ENCODE measurements around the gene LZTFL1.
A peak's percentile ranks its signal among the peaks of the same experiment; 100 is the strongest.

LZTFL1 gene, protein sequence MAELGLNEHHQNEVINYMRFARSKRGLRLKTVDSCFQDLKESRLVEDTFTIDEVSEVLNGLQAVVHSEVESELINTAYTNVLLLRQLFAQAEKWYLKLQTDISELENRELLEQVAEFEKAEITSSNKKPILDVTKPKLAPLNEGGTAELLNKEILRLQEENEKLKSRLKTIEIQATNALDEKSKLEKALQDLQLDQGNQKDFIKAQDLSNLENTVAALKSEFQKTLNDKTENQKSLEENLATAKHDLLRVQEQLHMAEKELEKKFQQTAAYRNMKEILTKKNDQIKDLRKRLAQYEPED

GRCh38 chr3:45841757-45842491, at the start of gene LZTFL1:
TSS of gene LZTFL1 (minus strand) at chr3:45842119. CDS start at chr3:45841991, 128 bp downstream.
- DNase-seq (ENCODE audit: low spot score) = peak; percentile 92

GRCh38 chr3:45890405-45890804, 48.5 kb upstream of the LZTFL1 start:
- DNase-seq (ENCODE audit: low spot score) = no peak

- no peak for DNase-seq (ENCODE audit: low spot score)
Measured at GRCh38 chr3:45889337-45889736, 47.4 kb upstream of the LZTFL1 start.

GRCh38 chr3:45887759-45888511, 46.0 kb upstream of the LZTFL1 start:
- DNase-seq (ENCODE audit: low spot score) = no peak

- no peak for DNase-seq (ENCODE audit: low spot score)
Measured at GRCh38 chr3:45887285-45887684, 45.4 kb upstream of the LZTFL1 start.

- no peak for DNase-seq (ENCODE audit: low spot score)
Measured at GRCh38 chr3:45885979-45886705, 44.2 kb upstream of the LZTFL1 start, which contains the start of gene CCR9. TSS of gene CCR9 (plus strand) at chr3:45886543. CDS start at chr3:45894934, 8,391 bp downstream.

DNA sequence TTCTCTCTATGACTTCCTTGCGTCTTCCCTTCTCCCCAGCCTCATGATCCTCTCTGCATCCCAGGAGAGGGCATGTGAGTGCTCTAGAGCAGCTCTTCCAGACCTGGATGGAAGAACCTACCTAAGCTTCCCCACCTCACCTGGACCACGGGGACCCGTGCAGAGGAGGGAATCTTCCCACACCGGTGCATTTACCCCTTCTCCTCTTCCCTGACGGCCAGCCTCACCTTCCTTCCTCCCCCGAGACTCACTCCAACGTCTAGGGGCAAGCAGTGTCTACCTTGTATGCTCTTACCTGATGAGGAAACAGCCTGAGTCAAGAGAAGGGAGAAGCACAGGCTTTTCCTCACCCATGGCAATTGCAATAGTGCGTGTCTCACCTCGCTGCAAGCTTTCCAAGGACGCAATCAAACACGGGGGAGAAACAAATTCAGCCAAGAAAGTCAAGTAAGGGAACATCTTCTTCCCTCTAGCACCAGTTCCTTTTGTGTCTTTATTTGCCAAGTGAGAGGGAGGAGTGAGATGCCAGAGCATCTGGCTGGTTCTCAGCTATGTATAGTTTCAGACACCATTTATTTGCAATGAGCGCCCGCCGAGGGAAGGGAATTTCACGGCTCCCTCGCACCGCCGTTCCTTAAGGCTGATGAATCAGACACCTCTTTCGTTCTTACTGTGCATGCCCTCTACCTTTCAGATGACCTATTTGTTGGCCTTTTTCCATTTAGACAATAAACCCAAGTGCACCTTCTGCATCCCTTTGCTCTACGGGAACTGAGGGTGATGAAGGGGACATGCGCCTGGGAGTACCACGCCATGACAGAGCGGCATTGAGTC, 42.7 kb upstream of the LZTFL1 start:
- no peak for DNase-seq (ENCODE audit: low spot score)

DNA sequence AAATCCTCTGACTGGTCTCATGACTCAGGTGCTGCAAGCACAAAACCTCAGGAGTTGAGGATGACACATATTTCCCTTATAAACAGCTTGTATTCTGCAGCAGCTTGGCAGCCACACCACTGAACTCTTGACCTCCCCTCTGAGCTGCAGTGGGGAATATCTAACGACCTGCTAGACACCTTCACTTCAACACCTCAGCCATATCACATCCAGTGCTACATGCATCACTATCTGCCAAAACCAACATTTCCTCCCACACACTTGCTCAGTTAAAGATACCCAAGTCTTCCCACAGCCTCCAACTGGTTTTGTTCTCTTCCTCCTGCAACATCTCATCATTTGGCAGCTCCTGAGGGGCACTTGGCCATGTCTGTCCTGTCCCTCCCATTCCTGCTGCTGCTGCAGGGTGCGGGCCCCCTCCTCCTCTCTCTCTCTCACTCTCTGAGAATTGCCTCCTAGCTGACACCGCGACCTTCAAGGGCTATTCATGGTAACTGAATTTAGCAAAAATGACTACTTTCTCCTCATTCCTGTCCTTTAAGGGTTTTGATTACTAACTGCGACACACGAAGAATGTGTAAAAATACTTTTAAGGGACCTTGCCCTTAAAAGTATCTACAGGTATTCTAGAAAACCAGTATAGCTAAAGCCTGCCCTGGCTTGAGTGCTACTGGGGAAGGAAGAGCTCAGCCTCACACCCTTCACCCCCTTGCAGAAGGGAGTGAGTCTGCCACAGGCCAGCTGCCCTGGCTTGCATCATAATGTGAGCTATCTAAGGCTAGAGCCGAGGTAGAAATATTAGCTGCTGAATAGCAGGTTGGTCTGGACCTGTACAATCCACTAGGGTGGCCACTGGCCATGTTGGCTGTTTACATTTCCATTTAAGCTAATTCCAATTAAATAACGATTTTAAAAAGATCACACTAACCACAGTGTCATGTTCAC, 39.4 kb upstream of the LZTFL1 start:
- DNase-seq (ENCODE audit: low spot score) = no peak

GRCh38 chr3:45880725-45881077, 38.8 kb upstream of the LZTFL1 start:
- DNase-seq (ENCODE audit: low spot score) = no peak

DNA sequence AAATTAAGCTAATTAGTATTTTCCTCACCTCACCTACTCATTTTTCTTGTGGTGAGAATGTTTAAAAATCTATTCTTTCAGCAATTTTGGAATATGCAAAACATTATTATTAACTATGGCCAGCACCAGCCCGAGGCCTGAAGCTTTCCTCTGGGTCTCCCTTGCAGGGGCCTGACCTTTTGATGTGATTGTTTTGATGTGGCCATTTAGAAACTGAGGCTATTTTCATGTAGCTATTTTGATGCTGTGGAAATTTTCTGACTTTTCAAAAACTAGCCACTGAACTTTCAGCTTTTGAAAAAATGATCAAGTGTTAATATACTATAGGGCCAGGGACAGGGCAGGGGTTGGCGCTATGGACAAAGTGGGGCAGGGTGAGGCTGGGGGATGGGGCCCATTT, 36.2 kb upstream of the LZTFL1 start:
- DNase-seq (ENCODE audit: low spot score) = no peak

DNA sequence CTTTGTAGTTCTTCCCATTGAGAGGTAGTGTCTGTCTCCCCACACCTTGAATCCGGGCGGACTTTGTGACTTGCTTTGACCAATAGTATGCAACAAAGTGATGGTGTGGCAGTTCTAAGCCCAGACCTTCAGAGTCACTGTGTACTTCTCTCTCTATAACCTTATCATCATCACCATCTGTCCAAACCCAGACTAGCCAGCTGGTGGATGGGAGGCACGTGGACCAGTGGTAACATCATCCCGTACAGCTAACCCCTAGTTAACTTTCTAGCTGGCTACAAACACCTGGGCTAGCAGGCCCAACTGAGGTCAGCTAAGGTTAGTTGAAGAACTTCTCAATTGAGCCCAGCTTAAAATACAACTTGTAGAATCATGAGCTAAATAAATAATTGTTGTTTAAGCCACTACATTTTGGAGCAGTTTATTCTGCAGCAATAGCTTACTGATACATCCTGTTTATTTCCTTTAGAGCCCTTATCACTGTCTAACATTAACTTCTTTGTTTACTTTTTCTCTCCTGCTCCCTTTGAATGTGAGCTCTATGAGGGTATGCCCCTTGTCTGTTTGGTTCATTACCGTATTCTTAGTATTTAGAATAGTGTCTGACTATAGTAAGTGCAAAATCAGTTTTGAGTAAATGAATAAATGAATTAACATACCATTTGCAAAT, 32.9 kb upstream of the LZTFL1 start:
- no peak for DNase-seq (ENCODE audit: low spot score)

GRCh38 chr3:45873638-45874037, 31.7 kb upstream of the LZTFL1 start:
- DNase-seq (ENCODE audit: low spot score) = no peak

DNA sequence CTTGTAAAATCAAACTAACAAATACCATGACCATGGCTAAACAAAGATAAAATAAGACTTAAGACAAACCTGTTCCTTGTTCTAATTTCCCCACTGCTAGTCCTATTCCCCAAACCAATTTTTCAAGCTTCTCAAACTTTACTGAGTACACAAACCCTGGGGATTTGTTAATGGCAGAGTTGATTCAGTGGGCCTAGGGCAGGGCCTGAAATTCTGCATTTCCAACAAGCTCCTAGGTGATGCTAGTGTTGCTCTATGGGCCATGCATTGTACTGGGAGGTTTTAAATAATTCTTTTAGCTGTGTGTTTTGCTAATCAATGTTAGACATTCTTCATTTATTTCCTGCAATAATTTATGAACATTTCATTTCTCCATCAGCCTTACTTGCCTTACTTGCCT, 31.1 kb upstream of the LZTFL1 start:
- no peak for DNase-seq (ENCODE audit: low spot score)

GRCh38 chr3:45872569-45872968, 30.6 kb upstream of the LZTFL1 start:
- DNase-seq (ENCODE audit: low spot score) = no peak

- no peak for DNase-seq (ENCODE audit: low spot score)
Measured at GRCh38 chr3:45871780-45872179, 29.9 kb upstream of the LZTFL1 start.

- DNase-seq (ENCODE audit: low spot score) = no peak
Measured at GRCh38 chr3:45870099-45870498, 28.2 kb upstream of the LZTFL1 start.

GRCh38 chr3:45869638-45870037, 27.7 kb upstream of the LZTFL1 start:
- no peak for DNase-seq (ENCODE audit: low spot score)

- DNase-seq (ENCODE audit: low spot score) = no peak
Measured at GRCh38 chr3:45868650-45869049, 26.7 kb upstream of the LZTFL1 start.

DNA sequence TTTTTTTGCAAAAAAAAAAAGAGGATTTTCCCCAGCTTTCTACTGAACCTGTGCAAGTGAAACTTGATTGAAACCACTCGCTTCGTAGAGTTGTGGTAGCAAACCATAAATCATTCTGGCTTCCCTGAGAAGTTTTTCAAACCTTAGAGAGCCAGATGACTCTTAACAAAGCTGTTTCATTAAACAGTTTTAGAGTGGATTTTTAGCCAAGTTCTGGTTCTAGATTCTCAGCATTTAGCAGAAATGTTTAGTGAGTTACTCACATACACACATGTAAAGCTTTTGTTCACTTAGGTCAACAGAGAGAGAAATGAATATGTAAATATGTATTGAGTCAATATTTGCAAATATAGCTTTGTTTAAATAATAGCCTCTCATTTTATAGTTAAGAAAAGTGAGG, 26.3 kb upstream of the LZTFL1 start:
- DNase-seq (ENCODE audit: low spot score) = no peak

DNA sequence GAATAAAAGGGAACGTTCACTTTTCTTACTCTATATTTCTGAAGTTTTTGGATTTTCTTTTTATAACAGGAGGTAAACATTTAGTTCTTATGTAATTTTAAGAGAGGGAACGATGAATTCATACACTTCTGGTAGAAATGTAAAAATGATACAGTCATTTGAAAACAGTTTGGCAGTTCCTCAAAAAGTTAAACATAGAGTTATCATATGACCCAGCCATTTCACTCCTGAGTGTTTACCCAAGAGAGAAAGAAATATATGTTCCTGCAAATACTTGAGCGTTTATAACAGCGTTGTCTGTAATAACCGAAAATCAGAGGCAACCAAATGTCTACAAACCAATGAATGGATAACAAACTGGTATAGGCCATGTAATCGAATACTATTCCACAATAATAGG, 23.6 kb upstream of the LZTFL1 start:
- DNase-seq (ENCODE audit: low spot score) = no peak
